HepG2 (cell line): ENCODE data around the gene IFI35. TPM values are rescaled to one million over a fixed set of nuclear protein-coding genes. Genes with fewer than 3 reads are reported as not detected.
A peak's percentile ranks its signal among the peaks of the same experiment; 100 is the strongest.

ENCODE experiments used
- CBX2 ChIP-seq, 2 experiments: fragments of 200-600 bp in 1 of 2; sonication (generic); formaldehyde crosslinking in 1 of 2; IDR thresholded peaks; 2 replicates each; pipeline versions ENCODE4 v1.7.0 to v1.8.1; 2018 to 2022; ENCODE audit warnings: low read depth in 2 of 2, low read length in 1 of 2, mild to moderate bottlenecking in 1 of 2, missing genetic modification reagents in 1 of 2
- DNMT3B ChIP-seq: conservative IDR thresholded peaks from 2 replicates; pipeline ENCODE4 v1.6.1; 2016; ENCODE audit warnings: missing biosample characterization, control low read depth
- FUBP1 ChIP-seq: sonication (generic); formaldehyde crosslinking; IDR thresholded peaks from 2 replicates; pipeline ENCODE4 v1.5.1; 2020; ENCODE audit warnings: missing genetic modification reagents, mild to moderate bottlenecking, borderline replicate concordance
- GTF3A ChIP-seq: sonication (generic); formaldehyde crosslinking; conservative IDR thresholded peaks from 2 replicates; pipeline ENCODE4 v1.4.0; 2020; ENCODE audit warnings: mild to moderate bottlenecking, missing genetic modification reagents
- HNF4A ChIP-seq: sonication (generic); formaldehyde crosslinking; IDR thresholded peaks from 2 replicates; pipeline ENCODE4 v1.4.0; 2020; ENCODE audit warnings: missing genetic modification reagents
- HOXA5 ChIP-seq: sonication (generic); formaldehyde crosslinking; IDR thresholded peaks from 2 replicates; pipeline ENCODE4 v1.4.0; 2020; ENCODE audit warnings: missing genetic modification reagents
- KMT2A ChIP-seq: sonication (generic); formaldehyde crosslinking; IDR thresholded peaks from 2 replicates; pipeline ENCODE4 v1.4.0; 2020; ENCODE audit warnings: missing genetic modification reagents
- MAF1 ChIP-seq: sonication (generic); formaldehyde crosslinking; IDR thresholded peaks from 2 replicates; pipeline ENCODE4 v1.5.0; 2020; ENCODE audit warnings: missing genetic modification reagents, borderline replicate concordance
- SALL1 ChIP-seq: sonication (generic); formaldehyde crosslinking; IDR thresholded peaks from 2 replicates; pipeline ENCODE4 v1.8.0; 2022; ENCODE audit warnings: mild to moderate bottlenecking, missing genetic modification reagents
- SKI ChIP-seq: fragments of 450-650 bp; IDR thresholded peaks from one replicate; pipeline ENCODE4 v1.6.1; 2018; ENCODE audit warnings: mild to moderate bottlenecking; ENCODE audit not compliant: partially characterized antibody
- SMARCE1 ChIP-seq: fragments of 450-650 bp; IDR thresholded peaks from 2 replicates; pipeline ENCODE4 v1.6.1; 2017; ENCODE audit warnings: borderline replicate concordance
- ZFP1 ChIP-seq: IDR thresholded peaks from 2 replicates; pipeline ENCODE4 v1.6.1; 2016
- ZFP36L2 ChIP-seq: sonication (generic); formaldehyde crosslinking; IDR thresholded peaks from 2 replicates; pipeline ENCODE4 v1.4.0; 2020; ENCODE audit warnings: missing genetic modification reagents
- ZFP90 ChIP-seq: sonication (generic); formaldehyde crosslinking; IDR thresholded peaks from 2 replicates; pipeline ENCODE4 v1.8.0; 2022; ENCODE audit warnings: missing genetic modification reagents, mild to moderate bottlenecking, inconsistent platforms, borderline replicate concordance
- ZNF17 ChIP-seq: sonication (generic); formaldehyde crosslinking; IDR thresholded peaks from 2 replicates; pipeline ENCODE4 v1.5.0; 2020; ENCODE audit warnings: mild to moderate bottlenecking, missing genetic modification reagents
- ZNF225 ChIP-seq: sonication (generic); formaldehyde crosslinking; IDR thresholded peaks from 2 replicates; pipeline ENCODE4 v1.4.0; 2020; ENCODE audit warnings: mild to moderate bottlenecking, missing genetic modification reagents
- ZNF264 ChIP-seq: sonication (generic); formaldehyde crosslinking; IDR thresholded peaks from 2 replicates; pipeline ENCODE4 v1.4.0; 2020; ENCODE audit warnings: missing genetic modification reagents
- ZNF446 ChIP-seq: sonication (generic); formaldehyde crosslinking; IDR thresholded peaks from 2 replicates; pipeline ENCODE4 v1.5.0; 2020; ENCODE audit warnings: mild to moderate bottlenecking, missing genetic modification reagents
- ZNF484 ChIP-seq: sonication (generic); formaldehyde crosslinking; IDR thresholded peaks from 2 replicates; pipeline ENCODE4 v1.5.1; 2020; ENCODE audit warnings: mild to moderate bottlenecking, low read depth, missing genetic modification reagents, borderline replicate concordance
- ZNF501 ChIP-seq: sonication (generic); formaldehyde crosslinking; IDR thresholded peaks from 2 replicates; pipeline ENCODE4 v1.5.1; 2020; ENCODE audit warnings: mild to moderate bottlenecking, moderate library complexity, missing genetic modification reagents
- ZNF510 ChIP-seq: sonication (generic); formaldehyde crosslinking; IDR thresholded peaks from 2 replicates; pipeline ENCODE4 v1.4.0; 2020; ENCODE audit warnings: low read depth, mild to moderate bottlenecking, missing genetic modification reagents
- ZNF777 ChIP-seq: sonication (generic); formaldehyde crosslinking; IDR thresholded peaks from 2 replicates; pipeline ENCODE4 v1.4.0; 2020; ENCODE audit warnings: missing genetic modification reagents
- polyA plus RNA-seq, 8 experiments: library from polyadenylated mRNA; depleted of rRNA in 3 of 8; stranded (reverse) in 7 of 8; unstranded in 1 of 8; fragments of >200 nt; fragmentation: Illumina TruSeq in 4 of 8; extraction: Trizol in 4 of 8; gene quantifications; 2 replicates each; pipeline versions ENCODE4 v1.2.1 to v1.2.3, GENCODE V29; 2011 to 2016; ENCODE audit warnings: low read depth in 4 of 8, missing spikeins in 1 of 8, mixed read lengths in 1 of 8; ENCODE audit not compliant: insufficient read depth in 1 of 8
- total RNA-seq, 5 experiments: library from RNA; depleted of rRNA; stranded (reverse); fragments of >200 nt; fragmentation: Illumina TruSeq; extraction: Trizol; gene quantifications; 2 replicates each; pipeline ENCODE4 v1.2.3, GENCODE V29; 2016; ENCODE audit warnings: low read depth in 1 of 5
- TF ChIP-seq, protein P1 (sequence below): sonication (generic); formaldehyde crosslinking; IDR thresholded peaks from 2 replicates; pipeline ENCODE4 v1.9.0; 2021; ENCODE audit warnings: missing genetic modification reagents, borderline replicate concordance
- TF ChIP-seq, protein P2 (sequence below): sonication (generic); formaldehyde crosslinking; conservative IDR thresholded peaks from 2 replicates; pipeline ENCODE4 v1.4.0; 2020; ENCODE audit warnings: mild to moderate bottlenecking, missing genetic modification reagents, moderate library complexity

Gene IFI35
- total and polyA plus RNA-seq, 2 of the 13 experiments (the other 11 are each of a cell fraction or from before 2014, with no cell fraction given) = 28.9 to 38.1 TPM

- TF ChIP-seq, protein P1, sequence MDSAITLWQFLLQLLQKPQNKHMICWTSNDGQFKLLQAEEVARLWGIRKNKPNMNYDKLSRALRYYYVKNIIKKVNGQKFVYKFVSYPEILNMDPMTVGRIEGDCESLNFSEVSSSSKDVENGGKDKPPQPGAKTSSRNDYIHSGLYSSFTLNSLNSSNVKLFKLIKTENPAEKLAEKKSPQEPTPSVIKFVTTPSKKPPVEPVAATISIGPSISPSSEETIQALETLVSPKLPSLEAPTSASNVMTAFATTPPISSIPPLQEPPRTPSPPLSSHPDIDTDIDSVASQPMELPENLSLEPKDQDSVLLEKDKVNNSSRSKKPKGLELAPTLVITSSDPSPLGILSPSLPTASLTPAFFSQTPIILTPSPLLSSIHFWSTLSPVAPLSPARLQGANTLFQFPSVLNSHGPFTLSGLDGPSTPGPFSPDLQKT (CRISPR knock-in tag) = no peak
- TF ChIP-seq ZFP90 (CRISPR knock-in tag) (peak; percentile 93; the same call in 1 of the 2 replicates), HOXA5 (CRISPR knock-in tag) (peak; percentile 97), DNMT3B (peak; percentile 89), ZNF17 (no peak), GTF3A (peak; percentile 95; the same call in 1 of the 2 replicates), ZNF446 (CRISPR knock-in tag) (peak; percentile 86; the same call in 1 of the 2 replicates), ZFP1 (CRISPR knock-in tag) (peak; percentile 99), CBX2 (IDR thresholded peaks at IDR 0.05; ENCODE audit: low read depth, low read length) (no peak), CBX2 (CRISPR knock-in tag; IDR thresholded peaks at IDR 0.05; ENCODE audit: low read depth) (peak; percentile 26; the same call in 1 of the 2 replicates), ZNF501 (CRISPR knock-in tag) (peak; percentile 100), HNF4A (CRISPR knock-in tag) (peak; percentile 78), ZNF510 (CRISPR knock-in tag) (0 out of 2 replicates have a peak, but pooled peaks have one; percentile 80), FUBP1 (CRISPR knock-in tag) (no peak), ZNF264 (CRISPR knock-in tag) (peak; percentile 96), SMARCE1 (no peak), KMT2A (CRISPR knock-in tag) (peak; percentile 91), ZFP36L2 (CRISPR knock-in tag) (peak; percentile 95), ZNF777 (peak; percentile 75), MAF1 (CRISPR knock-in tag) (peak; percentile 4; the same call in 1 of the 2 replicates), ZNF225 (CRISPR knock-in tag) (peak; percentile 96), ZNF484 (CRISPR knock-in tag) (no peak), SALL1 (CRISPR knock-in tag) (peak; percentile 98), SKI (peak; percentile 91)
- TF ChIP-seq, protein P2, sequence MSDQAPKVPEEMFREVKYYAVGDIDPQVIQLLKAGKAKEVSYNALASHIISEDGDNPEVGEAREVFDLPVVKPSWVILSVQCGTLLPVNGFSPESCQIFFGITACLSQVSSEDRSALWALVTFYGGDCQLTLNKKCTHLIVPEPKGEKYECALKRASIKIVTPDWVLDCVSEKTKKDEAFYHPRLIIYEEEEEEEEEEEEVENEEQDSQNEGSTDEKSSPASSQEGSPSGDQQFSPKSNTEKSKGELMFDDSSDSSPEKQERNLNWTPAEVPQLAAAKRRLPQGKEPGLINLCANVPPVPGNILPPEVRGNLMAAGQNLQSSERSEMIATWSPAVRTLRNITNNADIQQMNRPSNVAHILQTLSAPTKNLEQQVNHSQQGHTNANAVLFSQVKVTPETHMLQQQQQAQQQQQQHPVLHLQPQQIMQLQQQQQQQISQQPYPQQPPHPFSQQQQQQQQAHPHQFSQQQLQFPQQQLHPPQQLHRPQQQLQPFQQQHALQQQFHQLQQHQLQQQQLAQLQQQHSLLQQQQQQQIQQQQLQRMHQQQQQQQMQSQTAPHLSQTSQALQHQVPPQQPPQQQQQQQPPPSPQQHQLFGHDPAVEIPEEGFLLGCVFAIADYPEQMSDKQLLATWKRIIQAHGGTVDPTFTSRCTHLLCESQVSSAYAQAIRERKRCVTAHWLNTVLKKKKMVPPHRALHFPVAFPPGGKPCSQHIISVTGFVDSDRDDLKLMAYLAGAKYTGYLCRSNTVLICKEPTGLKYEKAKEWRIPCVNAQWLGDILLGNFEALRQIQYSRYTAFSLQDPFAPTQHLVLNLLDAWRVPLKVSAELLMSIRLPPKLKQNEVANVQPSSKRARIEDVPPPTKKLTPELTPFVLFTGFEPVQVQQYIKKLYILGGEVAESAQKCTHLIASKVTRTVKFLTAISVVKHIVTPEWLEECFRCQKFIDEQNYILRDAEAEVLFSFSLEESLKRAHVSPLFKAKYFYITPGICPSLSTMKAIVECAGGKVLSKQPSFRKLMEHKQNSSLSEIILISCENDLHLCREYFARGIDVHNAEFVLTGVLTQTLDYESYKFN = peak; percentile 91
Observed at GRCh38 chr17:42997984-42998938, 8.3 kb upstream of the IFI35 start, which contains the start of gene RPL27 (continued).
